Gastroesophageal sphincter (tissue), 4 donors: ENCODE results near the gene TBC1D14. TPM values are rescaled to one million over a fixed set of nuclear protein-coding genes. Genes with fewer than 3 reads are reported as not detected.
"Not testable (repeated sequence)": the region's sequence is repeated elsewhere in the genome, so short reads cannot be mapped to it uniquely, and the experiment has no call there.

Experiments used
- ATAC-seq: fragments of 150-250 bp; one replicate; pipeline ENCODE4 v1.9.1; 2016; ENCODE audit warnings: mild to moderate bottlenecking, moderate library complexity
- H3K27ac ChIP-seq, 4 donors: fragments of 200-600 bp; sonication (generic) in 3 of 4; 1 replicate in 3 of 4; 2 replicates in 1 of 4; pipeline ENCODE4 v1.5.1; 2016 to 2019
- H3K27me3 ChIP-seq: fragments of 200-600 bp; sonication (generic); one replicate; pipeline ENCODE4 v1.5.1; 2019
- H3K36me3 ChIP-seq, 2 donors: fragments of 200-600 bp; sonication (generic); one replicate each; pipeline ENCODE4 v1.5.1; 2019; ENCODE audit warnings: control low read depth in 1 of 2
- H3K4me1 ChIP-seq, 3 donors: fragments of 200-600 bp; sonication (generic); 1 replicate in 2 of 3; 2 replicates in 1 of 3; pipeline ENCODE4 v1.5.1; 2016 to 2019; ENCODE audit warnings: control low read depth in 2 of 3
- H3K4me3 ChIP-seq, 2 donors: fragments of 200-600 bp; sonication (generic); one replicate each; pipeline ENCODE4 v1.5.1; 2019; ENCODE audit warnings: mild to moderate bottlenecking in 1 of 2, moderate library complexity in 1 of 2
- H3K9me3 ChIP-seq, 3 donors: fragments of 200-600 bp; sonication (generic); one replicate each; pipeline ENCODE4 v1.5.1; 2017 to 2019; ENCODE audit warnings: control low read depth in 2 of 3
- CTCF ChIP-seq, 4 experiments: fragments of 200-600 bp in 2 of 4; fragments of 450-650 bp in 2 of 4; sonication (generic) in 1 of 4; IDR thresholded peaks; one replicate each; pipeline ENCODE4 v1.5.1; 2017 to 2019; ENCODE audit warnings: antibody characterized with exemption in 4 of 4, mild to moderate bottlenecking in 2 of 4, moderate library complexity in 2 of 4
- EP300 ChIP-seq: sonication (generic); formaldehyde crosslinking; IDR thresholded peaks from one replicate; pipeline ENCODE4 v1.6.1; 2017; ENCODE audit warnings: antibody characterized with exemption, mild to moderate bottlenecking
- POLR2A ChIP-seq, 2 donors: fragments of 450-650 bp; IDR thresholded peaks; one replicate each; pipeline ENCODE4 v1.6.1; 2017; ENCODE audit warnings: antibody characterized with exemption in 2 of 2, mild to moderate bottlenecking in 2 of 2, moderate library complexity in 1 of 2
- POLR2AphosphoS5 ChIP-seq: sonication (generic); formaldehyde crosslinking; IDR thresholded peaks from one replicate; pipeline ENCODE4 v1.6.1; 2017; ENCODE audit warnings: antibody characterized with exemption
- WGBS, 2 donors: methylation state at CpG; one replicate each; pipeline ENCODE4 v1.1.5; 2018; ENCODE audit warnings: low coverage in 1 of 2; 5-methylcytosine and 5-hydroxymethylcytosine counted together
- total RNA-seq, 4 donors: library from RNA; depleted of rRNA; stranded (reverse); fragments of >200 nt; gene quantifications; one replicate each; pipeline ENCODE4 v1.1.0, GENCODE V29; 2016

Gene TBC1D14
- total RNA-seq, 4 donors from 2014 or later: 42.5 to 54.2 (median 45.0) TPM

- no peak overlapping the region for H3K27ac ChIP-seq
Measured at GRCh38 chr4:6974138-6974848, 64.7 kb downstream of the TBC1D14 start.

DNA sequence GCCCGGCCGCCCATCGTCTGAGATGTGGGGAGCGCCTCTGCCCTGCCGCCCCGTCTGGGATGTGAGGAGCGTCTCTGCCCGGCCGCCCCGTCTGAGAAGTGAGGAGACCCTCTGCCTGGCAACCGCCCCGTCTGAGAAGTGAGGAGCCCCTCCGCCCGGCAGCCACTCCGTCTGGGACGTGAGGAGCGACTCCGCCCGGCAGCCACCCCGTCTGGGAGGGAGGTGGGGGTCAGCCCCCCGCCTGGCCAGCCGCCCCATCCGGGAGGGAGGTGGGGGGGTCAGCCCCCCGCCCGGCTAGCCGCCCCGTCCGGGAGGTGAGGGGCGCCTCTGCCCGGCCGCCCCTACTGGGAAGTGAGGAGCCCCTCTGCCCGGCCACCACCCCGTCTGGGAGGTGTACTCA is 68.2 kb downstream of the TBC1D14 start:
- H3K36me3 ChIP-seq, H3K27me3 ChIP-seq, H3K4me3 ChIP-seq, H3K9me3 ChIP-seq, ATAC-seq, H3K27ac ChIP-seq: not testable (repeated sequence)
- peaks cover 0 to 13% (median 0%) of the 10 kb centered on the region in 3 donors for H3K4me1 ChIP-seq
- no CpG with 5 or more reads among the region's 33 CpGs for WGBS, 2 donors

More at GRCh38 chr4:6974138-6974848, 64.7 kb downstream of the TBC1D14 start:
- no peaks in the 10 kb centered on the region for H3K9me3 ChIP-seq
- H3K4me1 ChIP-seq: peaks cover 0 to 16% (median 0%) of the 10 kb centered on the region in 3 donors
- peaks cover 0 to 13% of the 10 kb centered on the region in 2 donors for H3K36me3 ChIP-seq
- H3K4me3 ChIP-seq: no peak overlapping the region
- TF ChIP-seq CTCF (IDR thresholded peaks at IDR 0.05): peak; percentile 96 to 97 (median 97)
- TF ChIP-seq POLR2AphosphoS5: peak; percentile 56
- TF ChIP-seq POLR2A (IDR thresholded peaks at IDR 0.05): no peak
- no peaks in the 10 kb centered on the region for H3K27me3 ChIP-seq
- peak; percentile 89 for ATAC-seq
- WGBS, 2 donors: 4 to 17% methylated on average over 4 to 6 of the region's 7 CpGs

- no peak overlapping the region for H3K27ac ChIP-seq
- no peaks in the 10 kb centered on the region for H3K9me3 ChIP-seq
- no peak for ATAC-seq
- WGBS, 2 donors: 88% methylated on average over 2 to 3 of the region's 4 CpGs
- TF ChIP-seq CTCF (IDR thresholded peaks at IDR 0.05): no peak
- H3K4me1 ChIP-seq: peaks cover 3 to 41% (median 18%) of the 10 kb centered on the region in 3 donors
- no peak overlapping the region for H3K4me3 ChIP-seq
- no peaks in the 10 kb centered on the region for H3K36me3 ChIP-seq
- H3K27me3 ChIP-seq: no peaks in the 10 kb centered on the region
Measured at GRCh38 chr4:6983544-6984142, 74.0 kb downstream of the TBC1D14 start.

DNA sequence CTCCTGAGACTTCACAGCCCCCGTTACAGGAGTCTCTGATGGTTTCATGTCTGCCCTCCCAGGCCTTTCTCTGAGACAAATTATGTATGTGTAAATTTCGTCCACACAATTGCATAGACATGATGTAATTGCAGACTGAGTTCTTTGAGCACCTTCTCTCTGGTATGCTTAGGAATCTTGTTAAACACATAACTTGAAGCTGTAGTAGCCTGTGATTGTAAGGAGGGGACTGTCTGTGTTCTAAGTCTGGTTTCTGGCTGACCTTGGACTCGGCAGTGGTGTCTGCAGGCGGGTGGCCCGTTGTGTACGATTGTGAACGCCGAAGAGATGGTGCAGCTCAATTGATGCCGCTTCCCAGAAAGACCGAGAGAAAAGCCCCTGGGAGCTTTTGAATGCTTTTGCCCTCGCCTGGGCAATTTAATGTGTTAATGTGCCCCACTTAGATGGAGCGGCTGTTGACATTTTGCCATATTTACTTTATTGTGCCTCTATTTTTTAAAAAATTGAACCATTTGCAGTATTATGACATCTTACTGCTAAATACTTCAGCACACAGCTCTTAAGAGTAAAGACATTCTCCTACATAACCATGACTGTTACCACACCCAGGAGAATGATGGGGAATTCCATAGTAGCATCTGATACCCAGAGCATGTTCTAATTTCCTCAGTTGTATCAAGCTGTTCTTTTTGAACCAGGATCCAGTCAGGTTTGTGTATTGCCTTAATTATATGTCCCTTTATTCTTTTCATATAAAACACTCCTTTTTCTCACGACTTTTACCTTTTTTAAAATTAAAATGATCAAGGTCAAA is 75.2 kb downstream of the TBC1D14 start:
- 73 to 87% methylated on average over 6 to 7 of the region's 13 CpGs for WGBS, 2 donors
- Histone ChIP-seq H3K9me3 (no peaks in the 10 kb centered on the region), H3K36me3 (no peaks in the 10 kb centered on the region), H3K27me3 (no peaks in the 10 kb centered on the region), H3K4me3 (peak overlapping the region in 1 of 2 donors; percentile 85), H3K27ac (peak overlapping the region in 1 of 4 donors; percentile 2), H3K4me1 (peaks cover 3 to 53% (median 24%) of the 10 kb centered on the region in 3 donors)
- ATAC-seq: no peak
- TF ChIP-seq POLR2AphosphoS5 (no peak), EP300 (no peak), CTCF (IDR thresholded peaks at IDR 0.05) (no peak), POLR2A (IDR thresholded peaks at IDR 0.05) (no peak)

DNA sequence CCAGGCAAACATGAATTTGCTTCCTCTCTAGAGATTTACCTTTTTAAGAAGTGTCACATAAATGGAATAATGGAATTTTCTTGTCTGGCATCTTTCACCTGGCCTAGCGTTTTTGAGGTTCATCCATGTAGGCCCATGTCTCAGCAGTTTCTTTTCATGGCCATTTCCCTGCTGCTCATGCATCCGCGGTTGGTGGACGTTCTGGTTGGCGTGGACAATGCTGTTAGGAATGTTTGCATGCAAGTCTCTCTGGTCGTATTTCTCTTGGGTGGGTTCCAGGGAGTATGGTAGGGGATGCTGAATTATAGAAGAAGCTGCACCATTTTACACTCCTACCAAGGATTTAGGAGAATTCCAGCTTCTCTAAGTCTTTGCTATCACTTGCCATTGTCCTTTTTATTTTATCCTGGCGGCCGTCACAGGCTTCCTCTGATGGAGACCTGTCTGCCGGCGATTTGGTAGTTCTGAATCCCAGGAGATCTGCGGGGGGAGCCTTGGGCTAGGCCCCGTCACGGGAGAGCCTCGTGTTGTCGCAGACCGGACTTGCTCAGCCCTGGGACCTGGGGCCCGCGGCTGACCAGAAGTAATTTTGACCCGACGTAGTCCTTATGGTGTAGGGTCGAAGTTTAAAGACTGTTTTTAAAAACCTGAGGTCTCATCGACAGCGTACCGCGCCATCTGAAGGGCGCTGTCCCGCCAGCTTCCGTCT is 76.6 kb downstream of the TBC1D14 start:
- Histone ChIP-seq H3K27ac (peak overlapping the region; percentile 76 to 94 (median 90)), H3K4me1 (peaks cover 3 to 67% (median 30%) of the 10 kb centered on the region in 3 donors), H3K36me3 (no peaks in the 10 kb centered on the region), H3K9me3 (no peaks in the 10 kb centered on the region), H3K27me3 (no peaks in the 10 kb centered on the region), H3K4me3 (peak overlapping the region; percentile 43 to 85)
- TF ChIP-seq CTCF (IDR thresholded peaks at IDR 0.05): no peak
- peak; percentile 43 for ATAC-seq
- 9 to 11% methylated on average over 6 to 10 of the region's 28 CpGs for WGBS, 2 donors
